ENCODE measurements around the gene PNCK.
"Not testable (repeated sequence)": the region's sequence is repeated elsewhere in the genome, so short reads cannot be mapped to it uniquely, and the experiment has no call there.

Gene PNCK

DNA sequence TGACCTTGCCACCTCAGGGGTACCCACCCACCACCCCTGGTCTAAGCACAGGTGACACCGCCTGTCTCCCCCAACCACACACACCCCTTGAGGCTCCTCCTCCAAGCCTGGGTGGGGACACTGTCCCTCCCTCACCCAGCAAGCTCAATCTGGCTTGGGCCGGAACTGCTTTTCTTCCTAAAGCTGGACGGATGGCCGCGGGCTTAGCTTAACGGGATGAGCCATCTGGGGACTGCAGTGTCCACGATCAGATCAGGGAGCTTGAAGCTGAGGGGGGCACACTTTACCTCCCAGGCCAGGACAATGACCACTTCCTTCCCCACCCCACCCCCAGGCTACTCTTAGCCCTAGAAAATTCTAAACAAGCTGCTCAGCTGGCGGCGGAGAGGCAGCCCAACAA is 13.1 kb upstream of the PNCK start:
- in situ Hi-C loops (cut with MboI; ENCODE audit: low sequenced_read_pairs) = no loop called here

DNA sequence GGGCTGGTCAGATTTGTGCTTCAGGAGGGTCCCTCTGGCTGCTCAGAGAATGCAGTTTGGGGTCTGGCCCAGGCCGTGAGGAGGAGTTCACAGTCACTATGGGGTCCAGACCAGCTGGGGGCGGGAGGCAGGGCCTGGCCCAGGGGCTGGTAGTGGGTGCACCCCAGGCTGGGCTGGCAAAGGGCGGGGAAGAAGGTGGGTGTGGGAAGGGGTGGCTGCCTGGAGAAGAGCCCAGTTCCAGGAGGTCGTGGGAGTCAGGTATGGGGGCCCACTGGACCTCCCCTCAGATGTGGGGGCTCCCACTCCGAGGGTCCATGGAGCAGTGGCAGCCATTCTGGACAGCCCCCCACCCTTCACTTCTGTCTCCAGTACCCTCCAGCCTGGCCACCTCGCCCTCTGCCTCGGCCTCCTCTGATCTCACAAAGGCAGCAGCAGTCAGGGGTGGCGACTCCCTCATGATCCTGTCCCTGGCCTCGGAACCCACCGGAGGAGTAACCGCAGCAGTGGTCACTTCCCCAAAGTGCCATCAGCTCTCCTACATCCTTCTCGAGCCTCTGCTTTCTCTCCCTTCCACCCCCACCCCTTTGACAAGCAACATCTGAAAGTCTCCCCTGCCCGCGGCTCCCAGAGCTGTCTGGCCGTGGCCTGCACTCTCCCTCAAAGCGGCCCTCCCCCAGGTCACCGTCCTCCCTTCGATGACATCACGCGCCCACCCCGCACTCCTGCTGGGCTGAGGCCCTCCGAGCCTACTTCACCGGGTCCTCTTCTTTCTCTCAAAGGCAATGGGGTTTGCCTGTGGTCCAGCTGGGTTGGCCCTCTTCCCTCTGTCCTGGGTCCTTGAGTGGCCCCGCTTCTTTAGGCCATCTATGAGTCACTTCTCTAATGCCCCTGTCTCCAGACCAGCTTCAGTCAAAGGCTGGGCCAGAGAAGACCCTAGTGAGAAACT is 12.4 kb upstream of the PNCK start:
- in situ Hi-C loops (cut with MboI; ENCODE audit: low sequenced_read_pairs) = no loop called here

DNA sequence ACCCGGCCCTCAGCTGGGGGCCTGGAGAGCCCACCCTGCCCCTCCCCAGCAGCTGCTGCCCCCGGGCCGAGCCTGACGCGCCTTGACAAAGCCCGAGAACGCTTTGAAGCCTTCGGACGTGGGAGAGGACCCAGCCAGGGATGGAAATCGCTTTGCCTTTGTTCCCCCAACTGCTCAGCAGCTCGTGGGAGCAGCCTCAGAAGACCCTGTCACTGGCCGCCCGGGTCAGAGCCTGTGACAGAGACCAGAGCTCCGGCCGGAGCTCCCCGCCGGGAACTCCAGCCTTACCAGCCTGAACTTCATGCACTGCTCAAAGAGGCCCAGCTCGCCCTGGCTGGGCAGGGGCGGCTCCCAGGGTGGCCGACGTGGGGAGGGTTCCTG is 11.5 kb upstream of the PNCK start:
- in situ Hi-C loops (cut with MboI; ENCODE audit: low sequenced_read_pairs) = no loop called here

DNA sequence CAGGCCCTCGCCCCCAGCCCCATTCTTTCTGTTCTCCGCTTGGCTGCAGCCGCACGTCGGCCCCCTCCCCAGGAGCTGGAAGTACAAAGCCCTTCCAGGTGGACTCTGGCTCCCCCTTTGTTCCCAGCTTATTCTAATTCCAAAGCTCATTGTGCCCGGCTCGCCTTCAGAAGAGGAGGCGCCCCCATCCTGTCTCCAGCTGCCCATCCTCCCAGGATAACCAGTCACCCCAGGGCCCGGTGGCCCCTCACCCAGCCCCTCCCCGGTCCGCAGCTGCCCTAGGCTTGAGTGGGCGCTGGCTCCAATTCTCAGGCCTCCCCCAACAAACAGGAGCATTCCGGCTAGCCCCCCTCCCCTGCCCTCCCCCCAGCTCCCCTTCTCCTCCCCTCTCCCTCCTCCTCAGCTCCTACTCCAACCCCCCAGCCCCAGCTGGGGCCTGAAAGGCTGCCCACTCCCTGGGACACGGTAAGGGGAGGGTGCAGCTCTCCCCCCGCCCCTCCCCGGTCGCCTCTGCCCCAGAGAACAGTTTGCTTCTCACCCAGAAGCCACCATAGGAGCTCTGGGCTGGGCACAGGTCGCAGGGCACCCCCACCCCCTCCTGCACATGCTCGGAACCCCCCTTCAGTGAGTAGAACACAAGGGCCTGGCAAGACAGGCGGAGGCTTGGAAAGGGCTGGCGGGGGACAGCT is 11.0 kb upstream of the PNCK start:
- in situ Hi-C loops (cut with MboI; ENCODE audit: low sequenced_read_pairs) = no loop called here

DNA sequence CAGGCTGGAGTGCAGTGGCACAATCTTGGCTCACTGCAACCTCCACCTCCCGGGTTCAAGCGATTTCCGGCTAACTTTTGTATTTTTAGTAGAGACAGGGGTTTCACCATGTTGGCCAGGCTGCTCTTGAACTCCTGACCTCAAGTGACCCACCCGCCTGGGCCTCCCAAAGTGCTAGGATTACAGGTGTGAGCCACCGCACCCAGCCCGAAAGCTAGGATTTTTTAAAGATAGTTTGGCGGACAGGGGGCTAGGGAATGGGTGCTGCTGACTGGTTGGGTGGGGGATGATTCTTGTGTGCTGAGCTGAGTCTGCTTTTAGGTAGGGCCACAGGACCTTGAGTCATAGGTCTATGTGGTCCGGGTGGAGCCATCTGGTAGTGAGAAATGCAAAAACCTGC is 9.9 kb upstream of the PNCK start:
- in situ Hi-C loops (cut with MboI; ENCODE audit: low sequenced_read_pairs) = not testable (repeated sequence)

DNA sequence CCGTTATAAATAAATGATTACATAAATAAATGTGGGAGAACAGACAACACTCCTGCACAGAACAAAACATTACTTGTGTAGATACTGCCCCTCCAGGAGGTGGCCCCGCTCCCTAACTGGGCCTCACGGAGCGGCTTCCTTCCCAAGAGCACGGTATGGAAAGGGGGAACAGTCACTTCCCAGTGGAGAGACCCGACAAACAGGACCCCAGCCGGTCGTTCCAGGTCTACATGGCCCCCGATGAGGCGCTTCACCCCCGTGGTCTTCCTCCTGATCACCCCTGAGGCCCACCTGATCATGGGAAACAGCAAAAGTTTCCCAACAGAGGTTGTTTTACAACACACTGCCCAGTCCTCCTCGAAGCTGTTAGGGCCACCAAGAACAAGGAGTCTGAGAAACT is 7.6 kb upstream of the PNCK start:
- in situ Hi-C loops (cut with MboI; ENCODE audit: low sequenced_read_pairs) = no loop called here

DNA sequence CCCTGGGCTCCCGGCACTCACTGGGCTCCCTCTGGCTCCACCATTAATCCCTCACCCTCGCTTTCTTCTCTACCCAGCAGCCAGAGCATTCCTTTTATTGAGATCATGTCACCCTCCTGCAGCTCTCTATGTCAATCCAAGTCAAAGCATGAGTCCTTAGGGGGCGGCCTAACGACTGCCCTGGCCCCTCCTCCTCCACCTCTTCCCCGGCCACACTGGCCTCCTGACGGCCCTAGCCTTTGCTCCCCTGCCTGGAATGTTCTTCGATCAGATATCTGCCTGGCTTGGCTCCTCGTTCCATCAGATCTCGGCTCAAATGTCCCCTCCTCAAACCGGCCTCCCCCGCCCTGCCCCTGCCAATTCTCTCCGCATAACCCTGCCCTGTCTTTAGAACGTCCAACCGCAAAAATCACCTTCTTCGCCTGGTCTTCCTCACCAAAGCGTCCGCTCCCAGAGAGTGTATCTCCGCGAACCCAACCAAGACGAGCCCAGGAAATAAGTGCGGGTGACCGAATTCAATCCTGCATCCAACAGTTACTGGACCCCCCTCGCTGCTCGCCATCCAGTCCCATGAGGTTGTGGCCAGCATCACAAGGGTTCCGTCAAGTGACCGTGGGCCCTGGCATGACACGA is 722 bp upstream of the PNCK start:
- in situ Hi-C loops (cut with MboI; ENCODE audit: low sequenced_read_pairs) = loop anchor here (25.0 kb wide), 1 partner anchor 712 kb away; no protein-coding TSS in a partner anchor

DNA sequence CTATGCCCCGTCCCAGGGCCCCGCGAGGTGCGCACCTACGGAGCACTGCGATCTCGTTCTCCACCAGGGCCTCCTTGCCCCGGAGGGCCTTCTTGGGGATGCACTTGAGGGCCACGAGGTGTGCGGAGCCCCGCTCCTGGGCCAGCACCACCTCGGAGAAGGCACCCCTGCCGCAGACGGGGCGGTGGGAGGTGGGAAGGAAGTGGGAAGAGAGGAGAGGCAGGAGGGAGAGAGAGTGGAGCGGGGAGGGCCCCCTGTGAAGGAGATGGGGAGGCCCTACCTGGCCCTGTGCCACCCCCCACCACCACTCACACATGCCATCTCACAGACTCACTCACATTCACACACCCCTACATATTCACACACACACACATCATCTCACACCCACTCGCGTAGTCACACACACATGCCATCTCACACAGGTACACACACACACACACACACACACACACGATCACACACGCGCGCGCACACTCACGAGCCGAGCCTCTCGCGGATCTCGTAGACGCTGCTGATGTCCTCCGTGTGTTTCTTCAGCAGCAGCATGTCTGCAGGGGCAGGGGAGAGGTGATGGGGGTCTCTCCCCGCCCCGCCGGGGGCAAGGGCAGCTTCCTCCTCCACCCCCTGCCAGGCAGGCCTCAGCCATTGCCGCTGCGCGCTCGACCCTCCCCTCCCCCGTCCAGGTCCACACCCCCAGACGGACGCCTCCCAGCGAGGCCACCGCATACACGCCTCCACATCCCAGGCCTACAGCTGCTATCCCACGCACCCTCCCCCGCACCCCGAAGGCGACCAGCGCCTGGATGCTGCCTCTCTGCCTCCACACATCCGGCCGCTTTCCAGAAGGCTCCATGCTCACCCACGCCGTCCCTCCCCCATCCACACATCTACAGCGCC is 834 bp downstream of the PNCK start:
- in situ Hi-C loops (cut with MboI; ENCODE audit: low sequenced_read_pairs) = loop anchor here (25.0 kb wide), 1 partner anchor 710 kb away; no protein-coding TSS in a partner anchor

DNA sequence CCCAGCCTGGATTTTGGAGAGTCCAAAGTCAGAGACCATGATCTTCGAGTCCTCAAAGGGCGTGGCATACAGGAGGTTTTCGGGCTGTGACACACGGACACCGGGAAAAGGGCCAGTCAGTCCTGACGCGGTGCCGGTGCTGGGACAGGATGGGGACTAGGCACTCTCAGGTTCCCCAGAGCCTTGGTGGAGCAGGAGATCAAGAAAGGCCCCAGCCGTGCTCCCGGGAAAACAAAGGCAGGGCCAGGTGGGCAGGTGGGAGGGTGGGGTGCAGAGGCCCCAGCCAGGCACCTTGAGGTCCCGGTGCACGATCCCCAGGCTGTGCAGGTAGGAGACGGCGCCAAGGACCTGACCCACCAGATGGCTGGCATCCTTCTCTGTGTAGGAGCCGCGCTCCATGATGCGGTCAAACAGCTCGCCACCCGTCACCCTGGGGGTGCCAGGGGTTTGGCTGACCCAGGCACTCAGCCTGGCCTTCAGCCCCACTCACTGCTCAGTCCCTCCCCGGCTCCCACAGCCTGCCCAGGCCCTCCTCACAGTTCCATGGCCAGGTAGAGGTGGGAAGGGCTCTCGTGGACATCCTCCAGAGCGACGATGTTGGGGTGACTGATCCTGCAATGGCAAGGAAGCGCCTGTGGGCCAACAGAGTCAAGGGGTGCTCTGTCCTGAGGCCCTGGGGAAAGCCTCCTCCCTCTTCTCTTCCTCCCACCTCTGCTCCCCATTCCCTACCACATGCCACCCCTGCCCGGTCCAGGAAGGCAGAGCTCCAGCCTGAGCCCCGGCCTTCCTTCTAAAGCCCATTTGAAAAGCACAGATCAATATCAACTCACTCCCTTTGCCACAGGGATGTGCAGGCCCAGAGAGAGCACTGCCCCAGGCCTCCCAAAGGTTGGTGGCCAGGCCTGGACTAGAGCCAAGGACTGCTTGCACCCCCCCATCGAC is 1.8 kb downstream of the PNCK start:
- in situ Hi-C loops (cut with MboI; ENCODE audit: low sequenced_read_pairs) = loop anchor here (25.0 kb wide), 1 partner anchor 710 kb away; no protein-coding TSS in a partner anchor

DNA sequence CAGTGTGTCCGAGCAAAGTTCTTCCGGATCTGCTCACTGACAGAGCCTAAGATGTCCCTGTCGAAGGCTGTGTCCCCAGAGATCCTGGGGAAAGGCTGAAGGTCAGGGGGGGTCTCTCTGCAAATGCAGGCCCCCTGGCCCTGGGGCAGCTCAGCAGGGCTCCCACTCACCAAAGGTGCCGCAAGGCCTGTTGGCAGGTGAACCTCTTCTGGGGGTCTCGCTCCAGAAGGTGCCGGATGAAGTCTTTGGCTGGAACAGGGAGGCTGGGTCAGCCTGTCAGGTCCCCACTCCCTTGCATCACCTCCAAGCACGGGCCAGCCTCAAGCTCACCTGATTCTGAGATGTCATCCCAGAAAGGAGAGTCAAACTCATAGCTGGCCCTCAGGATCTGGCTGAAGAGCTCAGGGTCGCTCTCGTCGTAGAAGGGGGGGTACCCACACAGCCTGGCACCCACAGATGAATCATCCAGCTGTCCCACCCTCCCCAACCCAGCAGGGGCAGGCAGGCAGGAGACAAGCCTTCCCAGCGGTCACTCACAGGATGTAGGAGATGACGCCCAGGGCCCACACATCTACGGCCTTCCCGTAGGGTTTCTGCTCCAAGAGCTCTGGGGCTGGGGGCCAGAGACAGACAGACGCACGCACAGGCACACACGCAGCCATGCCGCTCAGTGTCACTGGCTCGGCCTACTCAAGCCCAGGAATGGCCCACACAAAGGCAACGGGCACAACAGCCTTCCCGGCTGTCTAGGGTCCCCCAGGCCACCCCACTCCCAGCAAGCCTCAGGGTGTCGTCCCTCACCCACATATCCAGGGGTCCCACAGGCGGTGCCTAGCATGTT is 2.6 kb downstream of the PNCK start:
- in situ Hi-C loops (cut with MboI; ENCODE audit: low sequenced_read_pairs) = loop anchor here (25.0 kb wide), 1 partner anchor 709 kb away; no protein-coding TSS in a partner anchor

DNA sequence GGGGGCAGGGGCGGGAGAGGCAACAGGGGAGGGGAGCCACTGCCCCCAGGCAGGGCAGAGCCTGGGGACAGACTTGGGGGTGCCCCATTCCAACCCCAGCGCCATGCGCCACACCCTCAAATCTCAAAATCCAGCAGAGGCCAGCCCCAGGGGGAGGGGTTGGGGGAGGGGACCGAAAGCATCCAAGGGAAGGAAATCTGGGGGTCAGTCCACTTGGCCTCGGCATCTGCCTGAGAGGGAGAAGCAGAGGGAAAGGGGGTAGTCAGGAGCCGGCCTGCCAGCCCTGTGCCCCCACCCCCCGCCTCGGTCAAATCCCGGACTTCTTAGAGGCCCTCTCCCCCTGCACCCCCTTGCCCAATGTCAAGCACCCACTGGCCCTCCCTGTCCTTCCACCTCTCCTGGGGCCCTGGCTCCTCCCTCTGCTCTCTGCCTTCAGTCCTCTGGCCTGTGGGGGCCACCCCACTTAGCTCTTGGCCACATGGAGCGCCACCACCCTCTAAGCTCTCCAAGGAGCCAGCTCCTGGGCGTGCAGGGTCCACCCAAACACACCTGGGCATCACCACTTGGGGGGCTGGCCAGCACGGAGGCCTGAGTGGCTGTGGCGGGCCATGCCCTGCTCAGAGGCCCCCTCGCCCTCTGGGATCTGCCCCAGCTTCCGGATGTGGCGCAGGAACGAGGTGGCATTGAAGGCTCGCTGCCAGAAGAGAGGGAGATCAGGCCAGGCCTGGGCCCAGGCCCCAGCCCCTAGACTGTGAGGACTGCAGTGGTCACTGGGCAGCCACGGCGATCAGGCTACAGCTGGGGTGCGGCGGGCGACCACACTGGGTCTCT is 3.5 kb downstream of the PNCK start:
- in situ Hi-C loops (cut with MboI; ENCODE audit: low sequenced_read_pairs) = loop anchor here (10.0 to 25.0 kb wide), 2 partner anchors 115 to 708 kb away; no protein-coding TSS in a partner anchor

DNA sequence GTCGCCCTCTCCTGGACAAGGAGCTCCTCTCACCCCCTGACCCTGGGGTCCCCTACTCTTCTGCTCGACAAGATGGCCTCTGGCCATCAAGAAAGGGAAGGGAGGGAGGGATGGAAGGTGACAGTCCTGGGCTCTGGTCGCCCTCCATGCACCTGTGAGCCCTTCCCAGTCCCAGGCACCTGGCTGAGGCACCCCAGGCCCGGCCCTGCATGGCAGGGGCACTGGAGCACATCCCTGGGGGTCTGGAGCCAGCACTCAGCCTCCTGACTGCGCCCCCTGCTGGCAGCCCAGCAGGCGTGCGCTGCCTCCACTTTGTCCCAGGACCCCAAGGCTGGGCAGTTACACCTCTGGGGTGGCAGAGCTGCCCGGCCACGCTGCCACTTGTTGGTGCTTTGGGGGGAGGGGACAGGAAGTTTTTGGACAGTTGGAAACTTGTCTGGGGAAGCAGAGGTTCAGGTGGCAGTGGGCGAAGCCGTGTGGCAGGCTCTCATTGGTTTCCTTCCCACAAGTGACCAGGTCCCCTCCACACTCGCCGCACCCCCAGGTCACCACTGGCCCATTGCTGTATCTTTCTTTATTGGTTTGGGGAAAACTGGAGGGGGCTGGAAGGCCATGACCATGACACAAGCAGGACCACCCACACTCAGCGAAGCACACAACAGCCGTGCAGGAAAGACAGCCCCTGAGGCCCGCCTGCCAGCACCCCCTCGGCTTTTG is 4.3 kb downstream of the PNCK start:
- in situ Hi-C loops (cut with MboI; ENCODE audit: low sequenced_read_pairs) = loop anchor here (10.0 to 25.0 kb wide), 2 partner anchors 115 to 707 kb away; no protein-coding TSS in a partner anchor

DNA sequence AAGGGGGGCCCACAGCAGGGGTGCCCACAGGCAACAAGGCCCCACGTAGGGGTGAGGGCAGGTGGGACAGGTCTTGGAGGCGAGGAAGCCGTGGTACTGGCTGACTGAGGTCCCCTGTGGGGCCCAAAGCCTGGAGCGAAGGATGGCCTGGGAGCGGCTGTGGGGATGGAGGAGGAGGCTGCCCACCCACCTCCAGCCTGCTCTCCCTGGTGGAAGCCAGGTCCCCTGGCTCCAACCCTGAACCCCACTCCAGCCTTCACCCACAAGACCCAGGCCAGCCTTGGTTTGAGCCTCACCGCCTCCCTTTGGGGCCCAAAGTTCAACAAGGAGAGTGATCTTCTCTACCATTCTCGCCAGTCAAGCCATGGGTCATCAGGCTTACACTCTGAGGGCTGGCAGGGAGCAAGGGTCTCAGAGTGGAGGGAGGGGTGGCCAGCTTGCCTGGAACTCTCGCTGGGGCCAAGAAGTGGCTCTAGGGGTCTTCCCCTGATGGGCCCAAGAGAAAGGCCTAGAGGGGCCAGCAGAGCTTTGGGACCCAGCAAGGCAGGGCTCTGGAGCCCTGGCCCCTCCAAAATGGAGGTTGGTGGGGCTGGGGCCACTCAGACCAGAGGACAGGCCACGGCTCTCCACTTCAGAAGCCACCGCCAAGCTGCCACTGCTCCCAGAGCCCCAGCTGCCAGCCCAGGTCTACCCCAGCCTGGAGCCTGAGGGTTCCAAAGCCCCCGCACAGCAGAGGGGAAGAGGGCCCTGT is 5.0 kb downstream of the PNCK start:
- in situ Hi-C loops (cut with MboI; ENCODE audit: low sequenced_read_pairs) = loop anchor here (10.0 to 25.0 kb wide), 2 partner anchors 114 to 706 kb away; no protein-coding TSS in a partner anchor

DNA sequence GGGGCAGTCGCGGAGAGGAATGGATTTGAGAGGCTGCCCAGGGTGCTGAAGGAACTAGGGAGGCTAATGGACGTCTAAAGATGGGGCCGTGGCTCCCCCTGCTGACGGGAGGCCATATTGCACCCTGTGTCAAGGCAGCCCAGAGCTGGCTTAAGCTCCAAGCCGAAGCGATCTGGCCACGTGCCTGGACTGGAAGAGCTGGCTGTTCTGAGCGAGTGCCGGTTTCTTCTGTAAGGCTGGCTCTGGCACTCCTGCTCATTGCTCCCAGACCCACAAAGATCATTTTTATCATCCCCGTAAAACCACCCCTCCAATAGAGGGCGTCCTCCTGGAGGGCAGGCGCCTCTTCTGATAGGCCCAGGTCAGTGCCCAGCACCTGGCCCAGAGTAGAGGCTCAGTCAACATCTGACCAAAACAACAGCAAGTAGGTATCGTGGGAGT is 5.6 kb downstream of the PNCK start:
- in situ Hi-C loops (cut with MboI; ENCODE audit: low sequenced_read_pairs) = loop anchor here (10.0 to 25.0 kb wide), 2 partner anchors 113 to 706 kb away; no protein-coding TSS in a partner anchor

DNA sequence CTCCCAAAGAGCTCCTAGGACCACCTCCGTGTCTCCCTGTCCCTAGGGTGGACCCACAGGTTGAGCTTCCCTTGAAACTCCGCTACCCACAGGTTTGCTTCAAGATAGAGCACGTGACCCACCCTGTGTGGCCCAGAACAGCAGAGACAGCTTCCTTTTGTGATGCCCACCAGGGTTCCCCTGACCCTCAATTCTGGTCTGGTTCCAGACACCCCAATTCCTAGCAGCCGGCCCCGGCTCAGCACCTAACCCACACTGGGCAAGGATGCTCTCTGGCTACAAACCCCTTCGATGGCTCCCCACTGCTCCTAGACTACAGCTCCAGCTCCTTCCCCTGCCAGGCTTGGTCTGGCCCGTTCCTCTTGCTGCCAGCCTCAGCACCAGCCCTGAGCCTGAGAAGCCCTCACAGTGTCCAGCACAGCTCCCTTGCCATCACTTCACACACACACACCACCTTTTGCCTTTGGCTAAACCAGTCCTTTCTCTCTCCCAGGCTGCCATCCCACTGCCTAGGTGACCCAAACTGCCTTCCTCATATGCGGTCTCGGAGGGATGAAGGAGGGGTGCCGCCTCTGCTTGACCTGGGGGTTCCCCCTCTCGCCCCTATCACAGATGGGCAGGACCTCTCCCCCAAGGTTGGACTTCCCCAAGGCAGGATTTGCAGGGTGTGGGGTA is 6.2 kb downstream of the PNCK start:
- in situ Hi-C loops (cut with MboI; ENCODE audit: low sequenced_read_pairs) = loop anchor here (10.0 to 25.0 kb wide), 2 partner anchors 113 to 705 kb away; no protein-coding TSS in a partner anchor

Data from HL-60/S4 treated with phorbol 12-myristate 13-acetate at 8.2 ng/mL for 4 days and 3 days (cell line).